ENCODE measurements around the gene DSCAM. TPM values are rescaled to one million over a fixed set of nuclear protein-coding genes. Genes with fewer than 3 reads are reported as not detected.

The DSCAM gene
- total RNA-seq, 3 donors from 2014 or later = not detected

- H3K27me3 Mint-ChIP-seq (ENCODE audit: low read depth) = no peaks in the 10 kb centered on the region
- no peaks in the 10 kb centered on the region for H3K9me3 Mint-ChIP-seq
- H3K36me3 Mint-ChIP-seq (ENCODE audit: insufficient read depth) = no peaks in the 10 kb centered on the region
- H3K4me3 Mint-ChIP-seq = no peak overlapping the region
- DNase-seq (no peak), ATAC-seq (no peak)
- no peaks in the 10 kb centered on the region for H3K4me1 Mint-ChIP-seq (ENCODE audit: low read depth)
These were observed 117.1 kb downstream of the DSCAM start for GRCh38 chr21:40729761-40730425.

GRCh38 chr21:40723966-40724365, 123.0 kb downstream of the DSCAM start:
- H3K4me1 Mint-ChIP-seq (ENCODE audit: low read depth) = no peaks in the 10 kb centered on the region
- H3K4me3 Mint-ChIP-seq = no peak overlapping the region
- peaks cover 14% of the 10 kb centered on the region for H3K9me3 Mint-ChIP-seq
- DNase-seq (no peak), ATAC-seq (no peak)
- no peaks in the 10 kb centered on the region for H3K27me3 Mint-ChIP-seq (ENCODE audit: low read depth)
- H3K36me3 Mint-ChIP-seq (ENCODE audit: insufficient read depth) = no peaks in the 10 kb centered on the region

GRCh38 chr21:40723317-40723716, 123.6 kb downstream of the DSCAM start:
- Mint-ChIP-seq H3K36me3 (ENCODE audit: insufficient read depth) (no peaks in the 10 kb centered on the region), H3K9me3 (peaks cover 14% of the 10 kb centered on the region), H3K27me3 (ENCODE audit: low read depth) (no peaks in the 10 kb centered on the region), H3K4me3 (no peak overlapping the region), H3K4me1 (ENCODE audit: low read depth) (no peaks in the 10 kb centered on the region)
- DNase-seq (no peak), ATAC-seq (no peak)

- Mint-ChIP-seq H3K4me3 (no peak overlapping the region), H3K27me3 (ENCODE audit: low read depth) (no peaks in the 10 kb centered on the region), H3K9me3 (peaks cover 14% of the 10 kb centered on the region), H3K4me1 (ENCODE audit: low read depth) (no peaks in the 10 kb centered on the region), H3K36me3 (ENCODE audit: insufficient read depth) (no peaks in the 10 kb centered on the region)
- no peak for ATAC-seq
- DNase-seq = no peak
These were observed 127.3 kb downstream of the DSCAM start for GRCh38 chr21:40719615-40720014.

- no peaks in the 10 kb centered on the region for H3K36me3 Mint-ChIP-seq (ENCODE audit: insufficient read depth)
- ATAC-seq = no peak
- DNase-seq = no peak
- H3K27me3 Mint-ChIP-seq (ENCODE audit: low read depth) = no peaks in the 10 kb centered on the region
- no peaks in the 10 kb centered on the region for H3K4me1 Mint-ChIP-seq (ENCODE audit: low read depth)
- no peak overlapping the region for H3K4me3 Mint-ChIP-seq
- peaks cover 14% of the 10 kb centered on the region for H3K9me3 Mint-ChIP-seq
These were observed 129.9 kb downstream of the DSCAM start for GRCh38 chr21:40717028-40717427.

GRCh38 chr21:40714536-40714935, 132.4 kb downstream of the DSCAM start:
- Mint-ChIP-seq H3K36me3 (ENCODE audit: insufficient read depth) (no peaks in the 10 kb centered on the region), H3K4me3 (no peak overlapping the region), H3K9me3 (no peaks in the 10 kb centered on the region), H3K4me1 (ENCODE audit: low read depth) (no peaks in the 10 kb centered on the region), H3K27me3 (ENCODE audit: low read depth) (peaks cover under 1% of the 10 kb centered on the region)
- no peak for DNase-seq
- ATAC-seq = no peak

GRCh38 chr21:40707656-40708244, 139.2 kb downstream of the DSCAM start:
- H3K36me3 Mint-ChIP-seq (ENCODE audit: insufficient read depth) = no peaks in the 10 kb centered on the region
- DNase-seq = no peak
- H3K4me3 Mint-ChIP-seq = no peak overlapping the region
- H3K27me3 Mint-ChIP-seq (ENCODE audit: low read depth) = peaks cover 2% of the 10 kb centered on the region
- H3K9me3 Mint-ChIP-seq = no peaks in the 10 kb centered on the region
- H3K4me1 Mint-ChIP-seq (ENCODE audit: low read depth) = no peaks in the 10 kb centered on the region
- ATAC-seq = no peak

- Mint-ChIP-seq H3K27me3 (ENCODE audit: low read depth) (peaks cover 2% of the 10 kb centered on the region), H3K4me3 (no peak overlapping the region), H3K9me3 (no peaks in the 10 kb centered on the region), H3K4me1 (ENCODE audit: low read depth) (no peaks in the 10 kb centered on the region), H3K36me3 (ENCODE audit: insufficient read depth) (no peaks in the 10 kb centered on the region)
- DNase-seq (no peak), ATAC-seq (no peak)
These were observed 139.9 kb downstream of the DSCAM start for GRCh38 chr21:40706806-40707655.

- DNase-seq (no peak), ATAC-seq (no peak)
- Mint-ChIP-seq H3K4me3 (no peak overlapping the region), H3K36me3 (ENCODE audit: insufficient read depth) (no peaks in the 10 kb centered on the region), H3K27me3 (ENCODE audit: low read depth) (peaks cover 2% of the 10 kb centered on the region), H3K9me3 (no peaks in the 10 kb centered on the region), H3K4me1 (ENCODE audit: low read depth) (no peaks in the 10 kb centered on the region)
These were observed 140.8 kb downstream of the DSCAM start for GRCh38 chr21:40706176-40706575.

DNA sequence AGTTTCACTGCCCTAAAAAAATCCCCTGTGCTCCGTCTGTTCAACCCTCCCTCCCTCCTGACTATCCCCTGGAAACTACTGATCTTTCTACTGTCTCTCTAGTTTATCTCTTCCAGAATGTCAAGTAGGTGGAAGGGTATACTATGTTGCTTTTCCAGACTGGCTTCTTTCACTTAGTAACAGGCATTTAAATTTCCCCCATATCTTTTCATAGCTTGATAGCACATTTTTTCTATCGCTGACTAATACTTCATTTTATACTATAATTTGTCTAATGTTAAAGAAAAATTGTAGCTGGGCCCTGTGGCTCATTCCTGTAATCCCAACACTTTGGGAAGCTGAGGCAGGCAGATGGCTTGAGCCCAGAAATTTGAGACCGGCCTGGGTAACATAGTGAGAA, 142.8 kb downstream of the DSCAM start:
- ATAC-seq (no peak), DNase-seq (no peak)
- no peaks in the 10 kb centered on the region for H3K4me1 Mint-ChIP-seq (ENCODE audit: low read depth)
- H3K36me3 Mint-ChIP-seq (ENCODE audit: insufficient read depth) = no peaks in the 10 kb centered on the region
- H3K9me3 Mint-ChIP-seq = no peaks in the 10 kb centered on the region
- no peaks in the 10 kb centered on the region for H3K27me3 Mint-ChIP-seq (ENCODE audit: low read depth)
- H3K4me3 Mint-ChIP-seq = no peak overlapping the region

- Mint-ChIP-seq H3K36me3 (ENCODE audit: insufficient read depth) (no peaks in the 10 kb centered on the region), H3K4me1 (ENCODE audit: low read depth) (no peaks in the 10 kb centered on the region), H3K9me3 (no peaks in the 10 kb centered on the region), H3K27me3 (ENCODE audit: low read depth) (no peaks in the 10 kb centered on the region), H3K4me3 (no peak overlapping the region)
- no peak for ATAC-seq
- no peak for DNase-seq
These were observed 147.6 kb downstream of the DSCAM start for GRCh38 chr21:40699366-40699765.

DNA sequence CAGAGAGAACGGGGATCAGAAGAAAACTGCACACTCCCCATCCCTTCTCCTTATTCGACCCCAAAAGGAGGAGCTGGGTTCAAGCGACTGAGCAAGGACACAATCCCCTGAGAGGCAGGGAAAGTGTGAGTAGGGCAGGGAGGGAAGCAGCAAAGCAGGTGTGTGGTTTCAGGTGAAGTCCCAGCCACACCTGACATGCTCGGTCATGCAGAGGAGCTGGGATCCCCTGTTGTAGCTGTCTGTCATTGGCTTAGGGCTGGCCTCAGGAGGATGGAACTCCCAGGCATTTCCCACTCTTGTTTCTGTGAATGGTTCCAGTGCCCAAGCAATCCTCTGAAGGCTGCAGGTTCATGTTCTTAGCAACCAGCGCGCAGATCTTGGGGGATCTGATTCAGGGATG, 150.7 kb downstream of the DSCAM start:
- Mint-ChIP-seq H3K4me1 (ENCODE audit: low read depth) (no peaks in the 10 kb centered on the region), H3K36me3 (ENCODE audit: insufficient read depth) (no peaks in the 10 kb centered on the region), H3K4me3 (no peak overlapping the region), H3K9me3 (no peaks in the 10 kb centered on the region), H3K27me3 (ENCODE audit: low read depth) (no peaks in the 10 kb centered on the region)
- no peak for ATAC-seq
- DNase-seq = no peak

DNA sequence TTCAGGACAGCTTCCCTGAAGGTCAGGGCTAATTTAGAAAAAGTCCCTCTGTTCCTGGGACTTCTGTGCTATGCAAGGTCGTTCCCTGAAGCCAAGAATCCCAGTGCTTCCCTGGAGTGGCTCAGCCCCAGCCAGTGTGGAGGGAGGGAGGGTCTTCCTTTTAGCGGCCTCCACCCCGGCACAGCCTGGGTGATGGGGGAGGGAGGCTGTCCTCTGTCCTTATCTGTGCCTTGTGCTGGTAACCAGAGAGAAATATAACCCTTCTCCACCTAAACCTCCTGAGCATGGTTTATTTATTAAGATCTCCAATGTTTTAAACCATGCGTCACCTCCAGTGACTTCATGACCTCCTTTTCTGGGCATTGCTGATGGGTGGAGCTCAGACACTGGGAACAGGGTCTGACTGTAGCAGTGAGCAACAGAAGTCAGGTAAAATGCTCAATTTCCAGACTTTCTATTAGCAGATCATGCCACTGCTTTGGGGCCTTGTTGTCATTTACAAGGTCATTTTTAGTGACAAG, 157.1 kb downstream of the DSCAM start:
- no peak for DNase-seq
- H3K36me3 Mint-ChIP-seq (ENCODE audit: insufficient read depth) = no peaks in the 10 kb centered on the region
- peaks cover 4% of the 10 kb centered on the region for H3K27me3 Mint-ChIP-seq (ENCODE audit: low read depth)
- no peaks in the 10 kb centered on the region for H3K4me1 Mint-ChIP-seq (ENCODE audit: low read depth)
- no peak overlapping the region for H3K4me3 Mint-ChIP-seq
- ATAC-seq = no peak
- peaks cover 5% of the 10 kb centered on the region for H3K9me3 Mint-ChIP-seq

- DNase-seq (no peak), ATAC-seq (no peak)
- Mint-ChIP-seq H3K4me1 (ENCODE audit: low read depth) (no peaks in the 10 kb centered on the region), H3K36me3 (ENCODE audit: insufficient read depth) (no peaks in the 10 kb centered on the region), H3K27me3 (ENCODE audit: low read depth) (peaks cover 4% of the 10 kb centered on the region), H3K4me3 (no peak overlapping the region), H3K9me3 (peaks cover 5% of the 10 kb centered on the region)
These were observed 157.7 kb downstream of the DSCAM start for GRCh38 chr21:40689217-40689616.

All from activated T-cell treated with anti-CD3 and anti-CD28 coated beads, Interleukin-2, amount 50 U/mL, for 4 hours (primary cell).